SK-N-MC (cell line): Measurements from ENCODE around the gene SMG7.

Experiments
- EZH2 ChIP-seq: fragments of 200-600 bp; sonication (generic); IDR thresholded peaks from one replicate; pipeline ENCODE4 v1.6.1; 2017; ENCODE audit warnings: antibody characterized with exemption
- FOXP2 ChIP-seq: optimal IDR thresholded peaks from 2 replicates; pipeline ENCODE3; 2011; ENCODE audit warnings: mild to moderate bottlenecking, moderate library complexity; ENCODE audit not compliant: insufficient read depth; ENCODE audit errors: extremely low read length, control extremely low read depth
- POLR2AphosphoS5 ChIP-seq: IDR thresholded peaks from 2 replicates; pipeline ENCODE4 v1.6.1; 2012; ENCODE audit warnings: mild to moderate bottlenecking, low read depth, low read length, borderline replicate concordance

DNA sequence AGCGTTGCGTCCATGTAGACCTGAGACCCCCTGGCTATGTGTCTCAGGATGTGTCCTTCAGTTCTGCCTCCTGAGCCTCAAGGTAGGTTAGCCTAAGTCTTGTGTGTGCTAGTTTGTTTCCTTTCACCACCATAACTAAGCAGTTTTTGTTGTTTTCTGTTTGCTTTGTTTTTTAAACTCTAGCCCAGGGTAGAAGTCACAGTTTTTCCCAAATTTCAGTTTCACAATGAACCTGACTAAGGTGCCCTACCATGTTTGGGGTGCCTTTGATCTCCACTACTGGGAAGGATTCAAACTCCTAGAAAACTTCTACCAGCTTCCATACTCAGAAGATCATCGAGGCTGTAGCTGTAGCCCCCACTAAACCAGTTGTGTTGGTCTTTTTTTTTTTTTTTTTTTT, 14.8 kb upstream of the SMG7 start:
- TF ChIP-seq POLR2AphosphoS5 (no peak), EZH2 (no peak), FOXP2 (no peak)
